K562 (cell line): Measurements from ENCODE around the gene FAM53A. TPM values are rescaled to one million over a fixed set of nuclear protein-coding genes. Genes with fewer than 3 reads are reported as not detected.
A peak's percentile ranks its signal among the peaks of the same experiment; 100 is the strongest.
"Not testable (repeated sequence)": the region's sequence is repeated elsewhere in the genome, so short reads cannot be mapped to it uniquely, and the experiment has no call there.

ENCODE experiments used
- ATAC-seq: fragments of 200-7000 bp; cut with Tn5 transposase; 3 replicates; pipeline ENCODE4 v1.9.1; 2020; ENCODE audit warnings: moderate library complexity
- BruUV-seq: library from RNA; stranded (reverse); fragments of 400-500 nt; replicated peaks from 2 replicates; lab custom pipeline; 2021; lab: Mats Ljungman, UMichigan
- CTCF ChIA-PET: fragments of 300-600 bp; formaldehyde crosslinking; extraction: SDS; loops from one replicate; lab custom pipeline; 2021; ENCODE audit warnings: low intra/inter-chr PET ratio; lab: Yijun Ruan, JAX
- POLR2A ChIA-PET: fragments of 300-600, 350-650 bp; sonication (Branson Sonifier 250); formaldehyde crosslinking; extraction: SDS; loops from one replicate; lab custom pipeline; 2021; ENCODE audit warnings: antibody characterized with exemption, inconsistent platforms; lab: Yijun Ruan, JAX
- DNase-seq, 4 experiments: peaks; one replicate each; pipeline versions ENCODE4 v3.0.0 to v3.0.0-alpha.2; 2011 to 2018; ENCODE audit warnings: low spot score in 3 of 4, mixed read lengths in 3 of 4; ENCODE audit errors: extremely low read depth in 1 of 4
- FAIRE-seq: peaks from 2 replicates; lab custom pipeline; 2011; peaks lifted over from hg19 to GRCh38; lab: Jason Lieb, UNC
- H2AFZ ChIP-seq: 2 replicates; pipeline ENCODE4 v1.6.0; 2011; ENCODE audit warnings: low read depth, low read length, control low read depth, inconsistent platforms
- H3K27ac ChIP-seq: fragments of 200-600 bp; 3 replicates; pipeline ENCODE4 v1.8.0; 2011; ENCODE audit warnings: low read depth, mild to moderate bottlenecking, control low read depth, inconsistent platforms, low read length, moderate library complexity, mixed read lengths; ENCODE audit errors: extremely low read depth
- H3K27me3 ChIP-seq, 2 experiments: fragments of 300-600 bp in 1 of 2; 2 replicates in 1 of 2; 3 replicates in 1 of 2; pipeline versions ENCODE4 v1.6.0 to v1.8.0; 2011; ENCODE audit warnings: inconsistent platforms in 2 of 2, low read length in 2 of 2, mild to moderate bottlenecking in 1 of 2, mixed read lengths in 1 of 2, moderate library complexity in 1 of 2; ENCODE audit not compliant: control insufficient read depth in 2 of 2, insufficient read depth in 2 of 2
- H3K36me3 ChIP-seq: fragments of 300-600 bp; 3 replicates; pipeline ENCODE4 v1.8.0; 2011; ENCODE audit warnings: mild to moderate bottlenecking, low read length, inconsistent platforms; ENCODE audit not compliant: control insufficient read depth, insufficient read depth
- H3K4me1 ChIP-seq, 2 experiments: fragments of 200-600 bp in 1 of 2; replicated peaks in 1 of 2; 2 replicates in 1 of 2; 3 replicates in 1 of 2; pipeline versions ENCODE4 v1.5.1 to v1.8.0; 2011; ENCODE audit warnings: inconsistent platforms in 2 of 2, low read length in 2 of 2, mild to moderate bottlenecking in 1 of 2, mixed read lengths in 1 of 2, moderate library complexity in 1 of 2; ENCODE audit not compliant: control insufficient read depth in 2 of 2, insufficient read depth in 2 of 2
- H3K4me2 ChIP-seq: 2 replicates; pipeline ENCODE4 v1.6.1; 2011; ENCODE audit warnings: low read length, control low read depth, inconsistent platforms, mixed read lengths; ENCODE audit not compliant: insufficient read depth
- H3K4me3 ChIP-seq: fragments of 200-600 bp; sonication (generic), shearing (Covaris generic); 2 replicates; pipeline ENCODE4 v1.5.1; 2016; ENCODE audit warnings: control low read depth, inconsistent platforms
- H3K79me2 ChIP-seq: fragments of 200-600 bp; 3 replicates; pipeline ENCODE4 v1.8.0; 2011; ENCODE audit warnings: low read length, inconsistent platforms; ENCODE audit not compliant: control insufficient read depth, insufficient read depth
- H3K9ac ChIP-seq, 2 experiments: 2 replicates each; pipeline versions ENCODE4 v1.6.0 to v1.6.1; 2011; ENCODE audit warnings: low read depth in 2 of 2, low read length in 2 of 2, control low read depth in 1 of 2, inconsistent platforms in 1 of 2, mild to moderate bottlenecking in 1 of 2, mixed read lengths in 1 of 2; ENCODE audit not compliant: insufficient read depth in 1 of 2
- H3K9me1 ChIP-seq: one replicate; pipeline ENCODE4 v1.6.0; 2011; ENCODE audit warnings: inconsistent platforms, mild to moderate bottlenecking, low read length, moderate library complexity; ENCODE audit not compliant: control insufficient read depth, insufficient read depth
- H3K9me3 ChIP-seq: replicated peaks from 2 replicates; pipeline ENCODE4 v1.5.1; 2011; ENCODE audit warnings: low read depth, low read length, inconsistent platforms; ENCODE audit not compliant: control insufficient read depth, insufficient read depth
- H4K20me1 ChIP-seq: replicated peaks from 2 replicates; pipeline ENCODE4 v1.6.1; 2011; ENCODE audit warnings: low read length, inconsistent platforms, mixed read lengths; ENCODE audit not compliant: control insufficient read depth, insufficient read depth
- HSF4 ChIP-seq: fragments of 250-450 bp; sonication (Bioruptor Pico); IDR thresholded peaks from 2 replicates; pipeline ENCODE4 v2.1.2; 2022; ENCODE audit warnings: mild to moderate bottlenecking, moderate library complexity, borderline replicate concordance
- SREBF2 ChIP-seq: sonication (generic); formaldehyde crosslinking; IDR thresholded peaks from 2 replicates; pipeline ENCODE4 v1.4.0; 2020; ENCODE audit warnings: mild to moderate bottlenecking, missing genetic modification reagents
- WGBS: fragments of 100-300 bp; shearing (Covaris generic); methylation state at CpG from one replicate; pipeline ENCODE4 v1.1.6; 2016; ENCODE audit warnings: low coverage, mixed read lengths; ENCODE audit not compliant: insufficient coverage; ENCODE audit errors: missing lambda C conversion rate; 5-methylcytosine and 5-hydroxymethylcytosine counted together
- in situ Hi-C: fragments of 300-500 bp; cut with MboI; formaldehyde crosslinking; loops from 4 replicates; pipeline ENCODE4 v1.15.0; 2018; ENCODE audit warnings: inconsistent platforms, mixed read lengths
- intact Hi-C: fragments of 100-400 bp; cut with micrococcal nuclease; formaldehyde crosslinking; loops from 2 replicates; pipeline ENCODE4 v1.14.2; 2022
- polyA plus RNA-seq, 8 experiments: library from polyadenylated mRNA; depleted of rRNA in 4 of 8; stranded (reverse) in 5 of 8; unstranded in 3 of 8; fragments of >200 nt; fragmentation: Nextera tagmentation in 2 of 8; fragmentation: Illumina TruSeq in 1 of 8; extraction: Ambion mirVana in 2 of 8; extraction: Trizol in 1 of 8; gene quantifications; 2 replicates each; pipeline versions ENCODE4 v1.2.1 to v1.2.3, GENCODE V29; 2011 to 2014; ENCODE audit warnings: inconsistent platforms in 1 of 8, missing spikeins in 1 of 8
- total RNA-seq, 7 experiments: library from RNA; depleted of rRNA in 6 of 7; stranded (reverse); fragments of >200 nt in 6 of 7; fragmentation: Illumina TruSeq in 2 of 7; extraction: Trizol in 2 of 7; gene quantifications; 2 replicates each; pipeline versions ENCODE4 v1.2.1 to v1.2.3, GENCODE V29; 2011 to 2021; ENCODE audit warnings: low replicate concordance in 1 of 7
- TF ChIP-seq, protein P1 (sequence below): fragments of 450-650 bp; IDR thresholded peaks from 2 replicates; pipeline ENCODE4 v1.6.1; 2018; ENCODE audit not compliant: partially characterized antibody

Gene FAM53A
- total and polyA plus RNA-seq, 9 of the 15 experiments (the other 6 are each of a cell fraction or from before 2014, with no cell fraction given), result 0.53 to 2.7 (median 1.4) TPM; not detected in 2

DNA sequence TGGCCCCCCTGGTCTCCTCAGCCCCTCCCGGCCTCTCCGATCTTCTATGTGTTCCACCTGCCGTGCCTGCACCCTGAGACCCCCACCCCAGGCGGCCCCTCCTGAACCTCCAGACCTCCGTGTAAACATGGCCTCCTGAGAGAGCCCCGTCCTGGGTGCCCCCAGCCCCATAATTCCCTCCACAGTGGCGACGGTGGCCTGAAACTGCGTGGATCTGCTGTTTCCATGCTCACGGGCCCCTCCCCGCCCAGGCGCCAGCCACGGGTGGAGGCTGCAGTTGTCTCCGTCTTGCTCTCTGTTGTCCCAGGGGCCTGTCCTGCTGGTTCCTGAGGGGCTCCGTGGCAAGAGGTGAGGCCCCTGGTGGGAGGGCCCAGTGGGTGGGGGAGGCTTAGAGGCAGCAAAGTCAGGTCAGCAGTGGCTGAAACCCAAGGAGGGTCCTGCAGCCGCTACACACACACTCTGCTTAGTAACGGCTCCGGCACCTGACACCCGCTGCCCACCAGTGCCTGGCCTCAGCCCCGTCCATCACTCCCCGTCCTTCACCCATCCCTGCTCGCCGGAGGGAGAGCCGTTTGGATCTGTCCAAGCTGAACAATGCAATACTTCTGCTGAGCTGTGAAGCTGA lies 75.8 kb downstream of the FAM53A start:
- Histone ChIP-seq H3K9me3 (no peaks in the 10 kb centered on the region), H3K27ac (no peak overlapping the region), H3K9me1 (no peaks in the 10 kb centered on the region), H2AFZ (no peak overlapping the region), H3K4me1 (peaks cover 0 to 32% of the 10 kb centered on the region in 2 experiments; a peak in 2 of 5 replicates), H3K9ac (no peak overlapping the region), H3K4me2 (no peak overlapping the region), H3K36me3 (no peaks in the 10 kb centered on the region), H4K20me1 (peaks cover 11% of the 10 kb centered on the region; the same call in 1 of the 2 replicates), H3K27me3 (peaks cover 46 to 79% of the 10 kb centered on the region in 2 experiments), H3K4me3 (no peak overlapping the region), H3K79me2 (no peaks in the 10 kb centered on the region)
- ATAC-seq (no peak), FAIRE-seq (no peak), DNase-seq (no peak)
- TF ChIP-seq HSF4 (CRISPR knock-in tag) (no peak), SREBF2 (no peak)
- TF ChIP-seq, protein P1, sequence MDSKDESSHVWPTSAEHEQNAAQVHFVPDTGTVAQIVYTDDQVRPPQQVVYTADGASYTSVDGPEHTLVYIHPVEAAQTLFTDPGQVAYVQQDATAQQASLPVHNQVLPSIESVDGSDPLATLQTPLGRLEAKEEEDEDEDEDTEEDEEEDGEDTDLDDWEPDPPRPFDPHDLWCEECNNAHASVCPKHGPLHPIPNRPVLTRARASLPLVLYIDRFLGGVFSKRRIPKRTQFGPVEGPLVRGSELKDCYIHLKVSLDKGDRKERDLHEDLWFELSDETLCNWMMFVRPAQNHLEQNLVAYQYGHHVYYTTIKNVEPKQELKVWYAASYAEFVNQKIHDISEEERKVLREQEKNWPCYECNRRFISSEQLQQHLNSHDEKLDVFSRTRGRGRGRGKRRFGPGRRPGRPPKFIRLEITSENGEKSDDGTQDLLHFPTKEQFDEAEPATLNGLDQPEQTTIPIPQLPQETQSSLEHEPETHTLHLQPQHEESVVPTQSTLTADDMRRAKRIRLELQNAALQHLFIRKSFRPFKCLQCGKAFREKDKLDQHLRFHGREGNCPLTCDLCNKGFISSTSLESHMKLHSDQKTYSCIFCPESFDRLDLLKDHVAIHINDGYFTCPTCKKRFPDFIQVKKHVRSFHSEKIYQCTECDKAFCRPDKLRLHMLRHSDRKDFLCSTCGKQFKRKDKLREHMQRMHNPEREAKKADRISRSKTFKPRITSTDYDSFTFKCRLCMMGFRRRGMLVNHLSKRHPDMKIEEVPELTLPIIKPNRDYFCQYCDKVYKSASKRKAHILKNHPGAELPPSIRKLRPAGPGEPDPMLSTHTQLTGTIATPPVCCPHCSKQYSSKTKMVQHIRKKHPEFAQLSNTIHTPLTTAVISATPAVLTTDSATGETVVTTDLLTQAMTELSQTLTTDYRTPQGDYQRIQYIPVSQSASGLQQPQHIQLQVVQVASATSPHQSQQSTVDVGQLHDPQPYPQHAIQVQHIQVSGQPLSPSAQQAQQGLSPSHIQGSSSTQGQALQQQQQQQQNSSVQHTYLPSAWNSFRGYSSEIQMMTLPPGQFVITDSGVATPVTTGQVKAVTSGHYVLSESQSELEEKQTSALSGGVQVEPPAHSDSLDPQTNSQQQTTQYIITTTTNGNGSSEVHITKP, result peak; percentile 49
- 9% methylated on average over 22 of the region's 24 CpGs for WGBS
- in situ Hi-C loops (no loop called here), intact Hi-C loops (no loop called here)
- POLR2A ChIA-PET, result no interaction called here
- CTCF ChIA-PET, result no interaction called here
- BruUV-seq, result no TSS peak

DNA sequence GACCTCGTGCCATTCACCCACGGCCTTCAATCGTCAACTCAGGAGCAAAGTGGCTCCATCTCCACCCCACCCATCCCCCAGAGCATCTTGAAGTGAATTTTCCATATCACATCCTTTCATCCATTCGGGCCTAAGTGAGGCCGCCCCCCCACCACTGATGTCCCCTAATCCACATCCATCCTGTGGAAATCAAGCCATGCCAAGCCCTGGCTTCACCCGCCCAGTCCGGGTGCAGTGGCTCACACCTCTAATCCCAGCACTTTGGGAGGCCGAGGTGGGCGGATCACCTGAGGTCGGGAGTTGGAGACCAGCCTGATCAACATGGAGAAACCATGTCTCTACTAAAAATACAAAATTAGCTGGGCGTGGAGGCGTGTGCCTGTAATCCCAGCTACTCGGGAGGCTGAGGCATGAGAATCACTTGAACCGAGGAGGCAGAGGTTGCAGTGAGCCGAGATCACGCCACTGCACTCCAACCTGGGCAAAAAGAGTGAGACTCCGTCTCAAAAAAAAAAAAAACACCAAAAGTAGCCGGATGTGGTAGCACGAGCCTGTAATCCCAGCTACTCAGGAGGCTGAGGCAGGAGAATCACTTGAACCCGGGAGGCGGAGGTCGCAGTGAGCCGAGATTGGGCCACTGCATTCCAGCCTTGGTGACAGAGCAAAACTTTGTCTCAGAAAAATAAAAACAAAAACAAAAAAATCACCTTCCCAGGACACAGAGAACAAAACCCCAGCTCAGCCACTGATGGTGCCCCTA lies 76.5 kb downstream of the FAM53A start:
- FAIRE-seq, H3K4me3 ChIP-seq, H3K79me2 ChIP-seq, BruUV-seq, H3K9me3 ChIP-seq, DNase-seq, CTCF ChIA-PET, ATAC-seq, POLR2A ChIA-PET, H3K9me1 ChIP-seq, in situ Hi-C loops, H3K9ac ChIP-seq, H3K4me2 ChIP-seq, H2AFZ ChIP-seq, H3K27ac ChIP-seq, intact Hi-C loops, H3K36me3 ChIP-seq: not testable (repeated sequence)
- Histone ChIP-seq H3K4me1 (peaks cover 0 to 39% of the 10 kb centered on the region in 2 experiments; a peak in 2 of 5 replicates), H4K20me1 (peaks cover 11% of the 10 kb centered on the region; the same call in 1 of the 2 replicates), H3K27me3 (peaks cover 50 to 79% of the 10 kb centered on the region in 2 experiments)
- WGBS, result 4% methylated on average over 21 of the region's 23 CpGs
